Stimulated activated CD8-positive, alpha-beta memory T cell treated with anti-CD3 and anti-CD28 coated beads, Interleukin-12 subunit alpha, Interleukin-12 subunit beta, amount 100 ng/mL, for 1 hour (primary cell): ENCODE data around the gene ANO6.
"Not testable (repeated sequence)": the region's sequence is repeated elsewhere in the genome, so short reads cannot be mapped to it uniquely, and the experiment has no call there.

Experiments
- DNase-seq: peaks from one replicate; pipeline ENCODE4 v3.0.0-alpha.2; 2020; ENCODE audit warnings: low read depth

Gene ANO6

DNA sequence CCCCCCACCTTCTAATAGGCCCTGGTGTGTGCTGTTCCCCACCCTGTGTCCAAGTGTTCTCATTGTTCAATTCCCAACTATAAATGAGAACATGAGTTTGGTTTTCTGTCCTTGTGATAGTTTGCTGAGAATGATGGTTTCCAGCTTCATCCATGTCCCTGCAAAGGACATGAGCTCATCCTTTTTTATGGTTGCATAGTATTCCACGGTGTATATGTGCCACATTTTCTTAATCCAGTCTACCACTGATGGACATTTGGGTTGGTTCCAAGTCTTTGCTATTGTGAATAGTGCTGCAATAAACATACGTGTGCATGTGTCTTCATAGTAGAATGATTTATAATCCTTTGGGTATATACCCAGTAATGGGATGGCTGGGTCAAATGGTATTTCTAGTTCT is 20.5 kb downstream of the ANO6 start:
- not testable (repeated sequence) for DNase-seq

DNA sequence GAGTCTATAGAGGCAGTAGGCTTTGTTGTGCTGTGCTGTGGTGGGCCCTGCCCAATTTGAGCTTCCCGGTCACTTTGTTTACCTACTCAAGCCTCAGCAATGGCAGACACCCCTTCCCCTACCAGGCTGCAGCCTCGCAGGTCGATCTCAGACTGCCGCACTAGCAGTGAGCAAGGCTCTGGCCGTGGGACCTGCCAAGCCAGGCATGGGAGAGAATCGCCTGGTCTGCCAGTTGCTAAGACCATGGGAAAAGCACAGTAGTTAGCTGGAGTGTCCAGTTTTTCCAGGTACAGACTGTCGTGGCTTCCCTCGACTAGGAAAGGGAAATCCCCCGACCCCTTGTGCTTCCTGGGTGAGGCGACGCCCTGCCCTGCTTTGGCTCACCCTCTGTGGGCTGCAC is 26.3 kb downstream of the ANO6 start:
- DNase-seq = no peak

DNA sequence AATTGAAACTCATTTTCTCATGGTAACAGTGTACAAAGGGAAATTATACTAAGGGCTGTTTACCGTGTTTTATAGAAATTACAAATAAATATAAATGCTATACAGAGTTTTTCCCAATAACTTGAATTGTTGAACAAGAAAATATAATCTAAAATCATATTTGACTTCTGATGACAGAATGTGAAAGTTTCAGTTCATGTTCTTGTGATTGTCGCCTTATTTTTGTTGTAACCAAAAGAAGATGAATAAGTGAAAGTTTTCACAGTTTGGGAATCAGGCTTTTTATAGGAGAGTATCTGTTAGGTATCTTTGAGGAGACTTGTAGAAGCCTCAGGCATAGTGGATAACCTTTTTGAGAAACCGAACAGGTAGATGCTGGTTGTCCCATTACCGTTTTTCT is 28.1 kb downstream of the ANO6 start:
- no peak for DNase-seq

DNA sequence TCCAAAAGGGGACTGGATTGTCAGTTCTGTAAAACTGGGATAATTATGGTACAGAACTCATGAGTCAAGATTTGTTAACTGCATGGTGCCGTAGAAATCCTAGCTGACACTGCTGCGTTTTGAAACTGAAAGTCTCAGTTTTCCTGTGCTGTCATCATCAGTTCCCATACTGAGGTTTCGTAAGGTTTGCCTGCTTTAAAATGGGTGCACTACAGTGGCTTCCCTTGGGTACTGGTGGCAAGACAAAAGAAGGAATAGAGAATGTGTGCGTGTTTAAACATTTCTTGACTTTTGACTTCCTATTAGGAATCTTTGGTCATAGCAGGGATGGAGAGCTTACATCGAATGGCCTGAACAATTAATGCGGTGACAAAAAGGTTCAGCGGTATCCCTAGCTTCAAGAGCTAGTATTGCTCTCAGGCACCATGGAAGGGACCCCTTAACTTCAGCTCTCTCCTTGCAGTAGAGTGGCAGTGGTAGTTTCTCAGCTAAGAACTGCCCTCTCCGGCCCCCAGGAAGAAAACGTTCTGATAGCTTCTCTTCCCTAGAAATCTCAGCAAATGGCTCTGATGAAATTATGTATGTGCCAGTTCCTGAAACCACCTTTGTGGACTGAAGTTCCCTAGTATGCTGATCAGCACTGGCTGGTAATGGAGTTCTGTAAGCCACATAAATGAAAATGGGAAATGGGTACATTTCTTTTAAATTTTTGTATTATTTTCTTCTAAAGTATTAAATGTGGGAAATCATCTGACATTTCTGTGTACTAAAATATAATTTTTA is 28.9 kb downstream of the ANO6 start:
- DNase-seq = no peak

DNA sequence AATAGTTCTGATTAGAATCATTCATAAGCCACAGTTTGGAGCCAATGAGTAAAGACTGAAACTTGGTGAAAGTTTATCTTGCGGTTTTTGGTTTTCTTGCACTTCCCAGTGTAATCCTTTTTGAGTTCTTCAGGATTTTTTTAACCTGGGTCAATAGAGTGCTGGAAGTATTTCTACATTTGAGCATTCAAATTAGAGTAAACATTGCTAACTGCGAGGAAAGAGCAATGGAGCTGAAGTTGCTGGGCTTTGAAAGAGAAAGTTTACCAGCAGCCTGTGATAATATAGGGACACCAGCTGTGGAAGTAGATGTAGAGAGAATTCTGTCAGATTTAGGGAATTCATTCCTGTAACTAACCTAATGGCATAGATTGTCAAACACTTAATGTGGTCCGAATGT is 30.3 kb downstream of the ANO6 start:
- DNase-seq = no peak

DNA sequence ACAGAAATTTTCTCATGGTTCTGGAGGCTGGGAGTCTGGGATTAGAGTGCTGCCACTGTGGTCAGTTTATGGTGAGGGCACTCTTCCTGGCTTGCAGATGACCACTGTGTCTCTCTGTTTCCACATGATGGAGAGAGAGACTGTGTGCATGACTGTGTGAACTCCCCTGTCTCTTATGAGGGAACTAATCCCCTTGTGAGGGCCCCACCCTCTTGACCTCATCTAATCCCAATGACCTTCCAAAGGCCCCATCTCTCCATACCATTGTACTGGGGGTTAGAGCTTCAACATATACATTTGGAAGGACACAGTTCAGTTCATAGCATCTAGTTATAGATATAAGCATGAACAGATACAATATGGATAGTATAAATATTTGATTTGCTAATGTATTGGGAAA is 31.7 kb downstream of the ANO6 start:
- DNase-seq = no peak

DNA sequence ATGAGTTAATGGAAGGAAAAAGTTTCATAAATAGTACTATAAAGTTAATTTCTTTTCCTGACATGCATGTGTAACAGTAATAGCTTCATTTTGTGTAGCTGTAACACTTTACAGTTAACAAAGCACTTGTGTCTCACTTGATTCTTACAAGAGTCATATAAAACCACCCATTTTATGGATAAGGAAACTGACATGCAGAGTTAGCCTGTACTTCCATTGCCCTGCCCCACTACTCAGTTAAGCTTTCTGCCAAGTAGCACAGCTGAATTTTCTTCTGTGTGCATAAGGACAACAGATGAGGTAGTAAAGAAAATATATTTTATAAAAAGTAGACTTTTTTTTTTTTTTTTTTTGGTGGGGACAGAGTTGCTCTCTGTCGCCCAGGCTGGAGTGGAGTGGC is 32.2 kb downstream of the ANO6 start:
- no peak for DNase-seq

DNA sequence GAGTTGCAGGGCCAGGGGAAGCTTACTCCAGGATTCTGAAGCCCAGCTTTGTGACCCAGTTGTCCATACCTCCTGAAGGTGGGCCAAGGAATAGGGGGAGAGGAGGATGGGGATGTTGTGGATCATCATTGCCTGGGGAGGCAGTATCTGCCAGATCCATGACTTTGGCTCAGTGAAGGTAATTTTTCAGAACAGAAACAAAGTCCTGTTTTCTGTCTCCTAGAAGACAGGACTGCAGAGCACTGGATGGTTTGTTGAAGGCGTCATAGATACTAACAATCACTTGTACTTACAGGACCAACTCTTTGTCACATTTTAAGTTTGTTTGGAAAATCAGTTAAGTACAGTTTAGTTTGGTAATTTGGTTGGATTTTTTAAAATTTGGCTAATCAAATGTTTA is 38.4 kb downstream of the ANO6 start:
- no peak for DNase-seq

DNA sequence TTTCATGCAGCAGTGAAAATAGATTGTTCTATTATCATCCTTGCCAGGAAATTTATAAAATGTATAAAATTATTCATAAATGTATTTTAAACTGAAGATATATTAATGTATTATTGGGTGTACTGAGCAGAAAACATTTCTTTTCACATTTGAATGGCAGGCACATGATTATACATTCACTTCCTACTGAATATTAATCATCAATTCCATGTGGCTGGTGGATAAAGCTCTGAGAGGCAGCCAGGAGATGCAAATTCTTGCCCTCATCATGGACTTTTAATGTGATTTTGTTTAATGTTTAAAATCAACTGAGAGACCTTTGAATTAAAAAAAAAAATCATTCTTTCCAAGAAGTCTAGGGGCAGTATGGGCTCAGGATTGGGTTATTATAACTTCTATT is 40.8 kb downstream of the ANO6 start:
- no peak for DNase-seq

DNA sequence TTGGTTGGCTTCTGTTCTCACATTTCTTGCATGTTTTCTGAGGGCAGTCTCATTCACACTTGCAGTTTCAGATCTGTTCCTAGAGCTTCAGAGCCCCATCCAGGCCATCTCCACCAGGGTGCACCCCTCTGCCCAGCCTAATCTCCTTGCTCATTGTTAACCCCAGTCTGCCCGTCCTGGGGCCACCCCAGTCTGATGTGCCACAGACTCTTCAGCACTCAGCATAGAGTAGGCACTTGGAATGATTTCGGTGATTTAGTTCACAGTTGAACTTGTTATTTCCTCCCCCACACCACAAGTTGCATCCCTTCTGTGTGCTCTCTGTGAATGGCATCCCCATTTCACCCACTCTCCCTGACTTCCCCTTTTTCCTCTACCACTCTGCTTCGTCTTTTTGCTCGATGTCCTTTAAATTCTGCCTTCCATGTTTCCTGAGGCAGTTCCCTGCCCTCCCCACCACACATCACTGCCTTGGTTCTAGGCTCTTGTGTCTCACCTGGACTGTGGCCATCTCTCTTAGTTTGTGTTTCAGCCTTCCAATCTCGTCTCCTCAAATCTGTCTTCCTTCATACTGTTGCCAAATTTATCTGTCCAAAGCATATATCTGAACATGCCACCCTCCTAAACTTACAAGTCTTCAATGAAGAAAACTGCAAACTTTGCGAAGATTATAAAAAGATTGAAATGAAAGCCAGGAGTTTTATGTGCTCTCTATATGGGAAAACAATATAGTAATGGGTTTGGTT is 41.5 kb downstream of the ANO6 start:
- DNase-seq = no peak

DNA sequence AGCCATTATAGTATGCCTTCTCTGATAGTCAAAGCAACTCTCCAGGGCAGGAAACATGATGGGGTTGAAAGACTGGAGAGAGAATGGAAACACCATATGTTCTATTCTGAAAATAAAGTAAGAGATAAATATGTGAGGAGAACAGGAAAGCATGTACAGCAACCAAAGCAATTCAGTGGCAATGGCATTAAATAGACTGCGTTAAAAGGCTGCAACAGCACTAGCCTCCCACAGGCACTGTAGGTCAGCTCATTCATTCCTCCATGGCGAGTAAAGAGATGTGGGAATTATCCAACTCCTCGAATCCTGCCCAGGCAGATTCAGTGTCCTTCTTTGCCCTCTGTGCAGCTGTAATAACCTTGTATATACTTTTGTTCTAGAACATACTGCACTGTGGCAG is 43.8 kb downstream of the ANO6 start:
- DNase-seq = no peak

DNA sequence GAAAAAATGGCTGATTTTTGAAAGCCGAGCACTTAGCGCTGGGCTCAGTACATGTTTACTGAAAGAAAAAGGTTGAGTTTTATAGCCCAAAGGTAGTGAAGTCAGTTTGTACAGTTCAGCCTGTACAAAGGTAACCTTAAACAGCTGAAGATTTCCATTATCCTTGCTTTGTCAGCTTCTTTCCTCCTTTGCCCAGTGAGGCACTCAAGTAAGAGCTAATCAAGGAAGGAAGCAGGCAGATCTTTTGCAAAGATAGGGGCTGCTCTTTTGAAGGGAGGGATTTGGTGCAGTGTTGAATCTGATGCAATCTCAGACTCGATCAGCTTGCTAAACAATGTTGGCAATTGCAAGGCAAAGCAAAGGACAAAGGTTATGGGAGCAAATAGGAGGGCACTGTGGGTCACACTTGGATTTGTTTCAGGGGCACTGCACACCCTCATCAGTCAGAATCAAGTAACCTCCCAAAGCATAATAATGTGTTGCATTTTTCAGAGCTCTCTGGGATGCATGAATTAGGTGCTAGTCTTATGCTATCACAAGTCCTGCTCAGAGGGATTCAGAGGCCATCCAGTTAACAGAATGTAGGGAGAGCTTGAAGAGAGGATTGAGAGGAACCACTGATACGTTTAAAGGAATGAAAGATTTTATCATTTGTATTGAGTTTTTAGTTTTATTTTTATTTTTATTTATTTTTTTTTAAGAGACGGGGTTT is 44.4 kb downstream of the ANO6 start:
- no peak for DNase-seq

DNA sequence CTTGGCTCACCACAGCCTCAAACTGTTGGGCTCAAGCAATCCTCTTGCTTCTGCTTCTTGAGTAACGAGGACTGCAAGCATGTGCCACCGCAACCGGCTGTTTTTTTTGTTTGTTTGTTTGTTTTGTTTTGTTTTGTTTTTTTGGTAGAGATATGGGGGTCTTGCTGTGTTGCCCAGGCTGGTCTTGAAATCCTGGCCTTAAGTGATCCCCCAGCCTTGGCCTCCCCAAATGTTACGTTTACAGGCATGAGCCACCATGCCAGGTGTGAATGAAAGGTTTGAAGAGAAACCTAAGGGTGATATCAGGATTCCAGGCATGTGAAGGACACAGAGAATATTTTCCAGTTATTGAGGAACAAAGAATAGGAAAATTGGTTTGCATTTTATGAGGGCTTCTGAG is 45.0 kb downstream of the ANO6 start:
- no peak for DNase-seq

DNA sequence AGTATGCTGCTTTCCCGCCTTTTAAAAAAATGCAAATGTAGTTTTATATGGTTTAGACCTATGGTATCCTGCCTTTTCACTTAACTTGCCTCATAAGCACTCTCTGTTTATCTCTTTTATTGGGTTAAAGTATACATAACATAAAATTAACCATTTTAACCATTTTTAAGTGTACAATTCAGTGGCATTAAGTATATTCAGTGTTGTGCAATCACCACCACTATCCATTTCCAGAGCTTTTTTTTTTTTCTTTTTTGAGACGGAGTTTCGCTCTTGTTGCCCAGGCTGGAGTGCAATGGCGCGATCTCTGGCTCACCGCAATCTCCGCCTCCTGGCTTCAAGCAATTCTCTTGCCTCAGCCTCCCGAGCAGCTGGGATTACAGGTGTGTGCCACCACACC is 46.3 kb downstream of the ANO6 start:
- not testable (repeated sequence) for DNase-seq

DNA sequence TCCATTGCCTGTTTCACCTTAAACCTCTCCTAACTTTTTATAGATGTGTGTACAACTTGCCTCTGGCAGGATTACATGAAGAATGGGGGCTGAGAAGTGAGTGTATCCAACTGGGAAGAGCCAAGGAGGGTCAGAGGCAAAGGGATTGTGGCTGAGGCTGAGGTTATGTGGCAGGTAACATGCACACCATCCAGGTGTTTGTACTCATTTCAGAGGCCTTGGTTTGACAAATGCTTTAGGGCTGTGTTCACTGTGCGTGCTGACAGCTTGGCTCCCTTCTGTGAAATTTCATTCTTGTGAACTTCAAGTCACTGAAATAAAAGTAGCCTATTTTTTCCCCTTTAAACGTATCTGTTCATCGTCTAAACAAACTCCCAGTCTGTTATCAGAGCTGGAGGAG is 47.7 kb downstream of the ANO6 start:
- no peak for DNase-seq

DNA sequence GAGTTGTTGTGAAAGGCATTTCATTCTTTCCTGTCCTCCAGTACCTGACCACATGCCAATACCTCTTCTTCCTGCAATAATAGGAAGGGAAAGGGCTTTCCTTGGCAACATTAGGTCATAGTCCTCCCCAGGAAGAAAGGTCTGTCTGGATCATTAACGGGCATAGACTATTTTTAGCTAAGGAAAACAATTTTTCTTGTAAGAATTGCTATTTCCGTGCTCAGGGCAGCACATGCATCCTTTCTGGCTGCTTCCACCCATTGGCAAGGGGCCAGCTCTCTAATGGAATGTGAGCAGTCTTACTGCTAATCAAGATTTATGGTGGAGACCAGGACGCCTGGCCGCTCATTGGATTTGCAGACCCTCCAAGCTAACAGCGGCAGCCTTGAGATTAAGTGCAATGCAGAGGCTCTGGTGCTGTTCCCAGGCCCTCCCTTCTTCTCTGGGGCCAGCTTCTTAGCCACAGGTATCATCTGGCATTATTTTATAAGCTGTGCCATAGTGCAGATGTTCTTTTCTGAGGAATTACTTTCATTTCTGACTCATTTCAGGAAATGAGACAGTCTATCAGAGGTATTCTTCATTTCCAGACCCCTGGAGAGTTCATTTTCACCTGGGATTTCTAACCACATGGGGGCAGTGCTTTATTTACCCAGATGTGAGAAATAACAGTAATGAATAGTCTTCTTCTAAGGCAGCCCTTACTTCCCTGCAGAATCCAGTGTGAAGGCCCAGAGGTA is 52.9 kb downstream of the ANO6 start:
- no peak for DNase-seq

DNA sequence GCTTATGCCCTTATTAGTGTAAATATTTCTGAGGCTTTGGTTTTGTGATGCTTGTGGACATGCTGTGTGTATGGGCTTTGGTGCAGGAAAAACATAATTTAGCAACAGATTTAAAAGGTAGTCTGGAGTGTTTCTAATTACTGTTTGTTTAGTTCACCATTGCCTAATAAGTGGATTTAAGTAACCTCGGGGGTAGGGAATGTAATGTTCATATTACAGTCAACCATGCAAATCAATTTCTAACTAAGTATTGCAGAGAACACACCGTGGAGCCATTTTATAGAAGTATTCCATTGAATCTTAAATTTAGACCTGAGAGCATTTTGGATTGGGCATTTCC is 53.5 kb downstream of the ANO6 start:
- DNase-seq = no peak

DNA sequence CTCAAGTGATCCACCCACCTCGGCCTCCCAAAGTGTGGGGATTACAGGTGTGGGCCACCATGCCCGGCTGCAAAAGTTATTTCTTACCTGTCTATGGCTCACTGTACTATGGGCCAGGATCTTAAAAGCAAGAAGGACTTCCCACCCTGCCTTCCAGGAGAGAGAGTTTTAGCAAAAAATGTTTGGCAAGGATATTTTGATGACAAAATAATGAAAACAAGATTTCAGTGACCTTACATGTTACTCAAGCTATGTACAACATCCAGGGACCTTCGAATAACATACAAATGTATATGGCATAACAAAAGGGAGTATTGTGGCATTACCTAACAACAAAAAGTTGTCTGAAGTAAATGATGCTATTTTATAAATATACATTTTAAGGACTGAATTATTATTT is 55.1 kb downstream of the ANO6 start:
- DNase-seq = no peak

DNA sequence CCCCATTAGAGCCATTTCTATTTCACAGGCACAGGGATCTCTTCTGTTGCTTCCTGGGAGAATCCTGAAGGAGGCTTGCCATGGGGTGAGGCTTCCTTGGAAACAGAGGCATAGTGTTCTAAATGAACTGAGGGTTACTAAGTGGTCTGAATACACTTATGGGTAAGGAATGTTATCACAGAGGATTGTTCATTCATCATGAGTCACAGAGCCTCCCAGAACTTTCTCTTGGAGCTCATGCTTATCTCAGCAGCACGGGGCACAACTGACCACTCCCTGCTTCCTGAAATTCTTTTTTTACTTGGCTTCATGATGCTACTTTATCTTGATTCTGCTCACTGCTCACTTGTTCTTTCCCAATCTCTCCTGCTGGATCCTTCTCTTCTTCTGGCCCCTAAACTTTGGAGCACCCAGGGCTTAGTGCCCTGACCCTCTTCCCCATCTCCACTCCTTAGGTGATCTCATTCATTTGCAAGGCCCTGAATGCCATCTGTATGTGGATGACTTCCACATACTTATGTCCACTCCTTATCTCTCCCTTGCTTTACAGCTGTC is 57.9 kb downstream of the ANO6 start:
- no peak for DNase-seq

DNA sequence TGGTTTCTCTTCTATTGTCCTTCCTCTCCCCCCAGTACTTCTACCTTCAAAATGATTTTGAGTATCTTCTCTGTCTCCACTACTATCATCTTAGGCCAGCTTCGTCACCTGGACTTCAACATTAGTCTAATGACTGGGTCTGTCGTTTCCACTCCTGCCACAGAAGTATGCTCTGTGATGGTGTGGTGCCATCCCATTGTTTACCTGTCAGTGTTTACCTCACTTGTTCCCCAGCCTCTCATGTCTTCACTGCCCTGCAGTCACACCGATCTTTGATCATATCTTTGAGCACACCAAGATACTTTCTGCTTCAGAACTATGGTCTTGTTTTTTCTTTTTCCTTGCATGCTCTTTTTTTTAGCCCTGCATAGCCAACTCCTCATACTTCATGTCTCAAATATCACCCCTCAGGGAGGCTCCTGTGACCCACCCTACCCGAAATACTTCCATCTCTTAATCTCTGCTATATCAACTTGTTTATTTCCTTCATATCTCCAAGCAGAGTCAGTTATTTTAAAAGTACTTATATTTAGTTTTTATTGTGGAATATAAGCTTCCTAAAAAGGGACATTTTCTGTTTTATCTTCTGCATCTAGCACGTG is 60.4 kb downstream of the ANO6 start:
- DNase-seq = no peak

DNA sequence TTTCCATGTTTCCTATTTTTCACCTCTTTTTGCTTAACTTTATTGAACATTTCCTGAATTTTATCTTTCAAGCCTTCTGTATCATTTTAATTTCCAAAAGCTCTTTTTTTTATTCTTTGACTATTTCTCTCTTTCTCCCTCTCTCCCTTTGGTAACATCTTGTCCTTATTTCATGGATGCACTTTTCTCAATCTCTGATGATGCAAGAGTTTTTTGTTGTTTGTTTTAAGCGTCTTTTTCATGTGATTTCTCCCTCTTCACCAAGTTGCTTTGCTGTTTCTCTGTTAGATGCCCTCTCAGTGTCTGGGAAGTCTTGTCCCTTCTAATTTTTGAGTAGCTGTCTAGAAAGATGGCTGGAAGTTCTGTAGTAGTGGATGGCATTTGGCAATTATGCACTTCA is 62.6 kb downstream of the ANO6 start:
- no peak for DNase-seq
